Left ventricle myocardium inferior (tissue), 1 donor: ENCODE results near the gene CEP85L. TPM values are rescaled to one million over a fixed set of nuclear protein-coding genes. Genes with fewer than 3 reads are reported as not detected.

Experiments
- DNase-seq: peaks from one replicate; pipeline ENCODE4 v3.0.0-alpha.2; 2020
- H3K27ac ChIP-seq: fragments of 200-600 bp; replicated peaks from 2 replicates; pipeline ENCODE4 v1.8.0; 2021
- H3K27me3 ChIP-seq: fragments of 200-600 bp; 2 replicates; pipeline ENCODE4 v1.8.0; 2021; ENCODE audit warnings: low read depth
- H3K36me3 ChIP-seq: fragments of 200-600 bp; 2 replicates; pipeline ENCODE4 v1.8.0; 2021
- H3K4me1 ChIP-seq: fragments of 200-600 bp; 2 replicates; pipeline ENCODE4 v1.8.0; 2021
- H3K4me3 ChIP-seq: fragments of 200-600 bp; 2 replicates; pipeline ENCODE4 v1.8.0; 2021; ENCODE audit warnings: mild to moderate bottlenecking, moderate library complexity
- H3K9me3 ChIP-seq: fragments of 200-600 bp; replicated peaks from 2 replicates; pipeline ENCODE4 v1.8.0; 2021
- intact Hi-C: fragments of 100-400 bp; cut with micrococcal nuclease; formaldehyde crosslinking; loops from one replicate; pipeline ENCODE4 v1.11.0; 2022
- total RNA-seq: library from RNA; stranded (reverse); fragmentation: NEBNext Ultra II Directional; extraction: Animal tissue kit (Norgen Biotek cat#: 25700); gene quantifications from one replicate; pipeline ENCODE4 v1.2.1, GENCODE V29; 2021
- TF ChIP-seq, protein P1 (sequence below): fragments of 200-600 bp; IDR thresholded peaks from 2 replicates; pipeline ENCODE4 v1.8.0; 2021; ENCODE audit warnings: antibody characterized with exemption, mild to moderate bottlenecking, borderline replicate concordance
- donor health status: DM: no; HTN: yes; CAD: no; lungs with severe emphysema.

Gene CEP85L
- total RNA-seq, 1 donor from 2014 or later: 11.5 TPM

- peaks cover 30% of the 10 kb centered on the region for H3K9me3 ChIP-seq
- TF ChIP-seq, protein P1, sequence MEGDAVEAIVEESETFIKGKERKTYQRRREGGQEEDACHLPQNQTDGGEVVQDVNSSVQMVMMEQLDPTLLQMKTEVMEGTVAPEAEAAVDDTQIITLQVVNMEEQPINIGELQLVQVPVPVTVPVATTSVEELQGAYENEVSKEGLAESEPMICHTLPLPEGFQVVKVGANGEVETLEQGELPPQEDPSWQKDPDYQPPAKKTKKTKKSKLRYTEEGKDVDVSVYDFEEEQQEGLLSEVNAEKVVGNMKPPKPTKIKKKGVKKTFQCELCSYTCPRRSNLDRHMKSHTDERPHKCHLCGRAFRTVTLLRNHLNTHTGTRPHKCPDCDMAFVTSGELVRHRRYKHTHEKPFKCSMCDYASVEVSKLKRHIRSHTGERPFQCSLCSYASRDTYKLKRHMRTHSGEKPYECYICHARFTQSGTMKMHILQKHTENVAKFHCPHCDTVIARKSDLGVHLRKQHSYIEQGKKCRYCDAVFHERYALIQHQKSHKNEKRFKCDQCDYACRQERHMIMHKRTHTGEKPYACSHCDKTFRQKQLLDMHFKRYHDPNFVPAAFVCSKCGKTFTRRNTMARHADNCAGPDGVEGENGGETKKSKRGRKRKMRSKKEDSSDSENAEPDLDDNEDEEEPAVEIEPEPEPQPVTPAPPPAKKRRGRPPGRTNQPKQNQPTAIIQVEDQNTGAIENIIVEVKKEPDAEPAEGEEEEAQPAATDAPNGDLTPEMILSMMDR: no peak
- no peak overlapping the region for H3K4me3 ChIP-seq
- H3K27ac ChIP-seq: no peak overlapping the region
- intact Hi-C loops: no loop called here
- peaks cover 18% of the 10 kb centered on the region for H3K4me1 ChIP-seq
- H3K27me3 ChIP-seq: no peaks in the 10 kb centered on the region
- H3K36me3 ChIP-seq: peaks cover 58% of the 10 kb centered on the region
- no peak for DNase-seq
Observed at GRCh38 chr6:118488631-118489030, 162.8 kb downstream of the CEP85L start.

- intact Hi-C loops: no loop called here
- DNase-seq: no peak
- Histone ChIP-seq H3K9me3 (peaks cover 30% of the 10 kb centered on the region), H3K4me1 (peaks cover 14% of the 10 kb centered on the region), H3K36me3 (peaks cover 51% of the 10 kb centered on the region), H3K4me3 (no peak overlapping the region), H3K27me3 (no peaks in the 10 kb centered on the region), H3K27ac (no peak overlapping the region)
- TF ChIP-seq, protein P1: no peak
Observed at GRCh38 chr6:118485601-118486550, 165.5 kb downstream of the CEP85L start.

GRCh38 chr6:118476551-118476950, 174.8 kb downstream of the CEP85L start:
- peaks cover 30% of the 10 kb centered on the region for H3K36me3 ChIP-seq
- H3K4me1 ChIP-seq: peaks cover 60% of the 10 kb centered on the region
- intact Hi-C loops: no loop called here
- H3K27ac ChIP-seq: peak overlapping the region; percentile 69
- peak overlapping the region; percentile 3 for H3K4me3 ChIP-seq
- TF ChIP-seq, protein P1: no peak
- no peak for DNase-seq
- H3K9me3 ChIP-seq: no peaks in the 10 kb centered on the region
- H3K27me3 ChIP-seq: no peaks in the 10 kb centered on the region

DNA sequence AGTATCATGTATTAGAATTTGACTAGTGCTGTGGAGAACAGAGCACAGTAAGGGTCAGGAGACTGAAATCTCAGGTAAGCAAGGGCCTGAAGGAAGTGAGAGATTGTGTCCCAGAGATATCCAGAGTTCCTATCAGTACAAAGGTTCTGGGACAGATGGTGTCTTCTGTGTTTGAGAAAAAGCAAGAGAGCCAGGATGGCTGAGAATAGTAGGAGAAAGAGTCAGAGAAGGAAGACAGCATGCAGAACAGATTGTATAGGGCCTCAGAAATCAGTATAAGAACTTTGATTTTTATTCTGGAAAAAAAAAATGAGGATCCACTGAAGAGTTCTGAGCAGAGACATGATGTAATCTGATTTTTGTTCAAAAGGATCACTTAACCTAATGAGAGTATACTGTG, 178.1 kb downstream of the CEP85L start:
- no peak for DNase-seq
- H3K27ac ChIP-seq: peak overlapping the region; percentile 29
- intact Hi-C loops: no loop called here

DNA sequence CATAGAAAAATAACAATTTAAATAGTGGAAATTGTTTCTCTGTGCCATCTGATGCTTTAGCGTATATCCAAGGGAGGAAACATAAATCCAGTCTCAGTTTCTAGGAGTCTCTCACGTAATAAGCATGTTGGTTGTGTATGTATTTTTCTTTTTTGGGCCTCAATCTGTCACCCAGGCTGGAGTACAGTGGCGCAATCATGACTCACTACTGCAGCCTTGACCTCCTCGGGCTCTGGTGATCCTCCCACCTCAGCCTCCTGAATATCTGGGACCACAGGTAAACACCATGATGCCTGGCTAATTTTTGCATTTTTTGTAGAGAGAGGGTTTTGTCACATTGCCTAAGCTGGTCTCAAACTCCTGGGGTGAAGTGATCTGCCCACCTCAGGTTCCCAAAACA, 181.9 kb downstream of the CEP85L start:
- Histone ChIP-seq H3K9me3 (no peaks in the 10 kb centered on the region), H3K4me3 (no peak overlapping the region), H3K27me3 (no peaks in the 10 kb centered on the region), H3K4me1 (peaks cover 41% of the 10 kb centered on the region), H3K36me3 (peaks cover 53% of the 10 kb centered on the region), H3K27ac (no peak overlapping the region)
- intact Hi-C loops: no loop called here
- DNase-seq: no peak
- TF ChIP-seq, protein P1: no peak

More for the DNA sequence above, 178.1 kb downstream of the CEP85L start:
- peaks cover 24% of the 10 kb centered on the region for H3K36me3 ChIP-seq
- H3K4me3 ChIP-seq: no peak overlapping the region
- H3K4me1 ChIP-seq: peaks cover 55% of the 10 kb centered on the region
- no peaks in the 10 kb centered on the region for H3K27me3 ChIP-seq
- H3K9me3 ChIP-seq: no peaks in the 10 kb centered on the region
- TF ChIP-seq, protein P1: no peak
